ENCODE data around the gene RHBG. TPM values are rescaled to one million over a fixed set of nuclear protein-coding genes. Genes with fewer than 3 reads are reported as not detected.

The RHBG gene
- total and polyA plus RNA-seq, 12 donors, result 0.16 to 3.0 (median 0.99) TPM; not detected in 2

- Histone ChIP-seq H3K4me1 (replicated peaks in 1 of 2) (no peaks in the 10 kb centered on the region), H3K36me3 (replicated peaks in 1 of 2) (no peaks in the 10 kb centered on the region), H3K27ac (no peak overlapping the region), H3K27me3 (no peaks in the 10 kb centered on the region), H3K4me3 (no peak overlapping the region), H3K9me3 (replicated peaks in 1 of 3) (no peaks in the 10 kb centered on the region)
- intact Hi-C loops (cut with DNase I), result no loop called here
- TF ChIP-seq POLR2A (IDR thresholded peaks at IDR 0.05), result no peak
- TF ChIP-seq CTCF (IDR thresholded peaks at IDR 0.05), result no peak
- 77 to 97% (median 93%) methylated on average over 2 of the region's 2 CpGs for WGBS, 4 donors
- DNase-seq, result peak in 1 of 7 donors; percentile 14
Measured at GRCh38 chr1:156376146-156376545, 7.1 kb downstream of the RHBG start.

- Histone ChIP-seq H3K4me3 (no peak overlapping the region), H3K36me3 (replicated peaks in 1 of 2) (no peaks in the 10 kb centered on the region), H3K4me1 (replicated peaks in 1 of 2) (no peaks in the 10 kb centered on the region), H3K27ac (no peak overlapping the region), H3K27me3 (no peaks in the 10 kb centered on the region), H3K9me3 (replicated peaks in 1 of 3) (no peaks in the 10 kb centered on the region)
- intact Hi-C loops (cut with DNase I), result no loop called here
- no peak for DNase-seq
- TF ChIP-seq POLR2A (IDR thresholded peaks at IDR 0.05) (no peak), CTCF (IDR thresholded peaks at IDR 0.05) (no peak)
- WGBS, 4 donors, result 75 to 83% (median 79%) methylated on average over 8 to 20 of the region's 20 CpGs
Measured at GRCh38 chr1:156376958-156377919, 8.2 kb downstream of the RHBG start.

- Histone ChIP-seq H3K27ac (no peak overlapping the region), H3K27me3 (no peaks in the 10 kb centered on the region), H3K36me3 (replicated peaks in 1 of 2) (no peaks in the 10 kb centered on the region), H3K9me3 (replicated peaks in 1 of 3) (no peaks in the 10 kb centered on the region), H3K4me3 (no peak overlapping the region), H3K4me1 (replicated peaks in 1 of 2) (no peaks in the 10 kb centered on the region)
- intact Hi-C loops (cut with DNase I), result no loop called here
- no peak for TF ChIP-seq CTCF (IDR thresholded peaks at IDR 0.05)
- no peak for TF ChIP-seq POLR2A (IDR thresholded peaks at IDR 0.05)
- 67 to 80% (median 75%) methylated on average over 6 of the region's 6 CpGs for WGBS, 4 donors
- DNase-seq, result no peak
Measured at GRCh38 chr1:156378557-156378956, 9.5 kb downstream of the RHBG start.

GRCh38 chr1:156379420-156380165 is 10.6 kb downstream of the RHBG start:
- intact Hi-C loops (cut with DNase I), result loop anchor here in 1 of 2 donors (10.0 kb wide), 2 partner anchors 145 to 235 kb away; partner anchors contain the start of gene HAPLN2

More at GRCh38 chr1:156379420-156380165, 10.6 kb downstream of the RHBG start:
- WGBS, 4 donors, result 65 to 87% (median 72%) methylated on average over 2 to 3 of the region's 3 CpGs
- TF ChIP-seq POLR2A (IDR thresholded peaks at IDR 0.05) (no peak), CTCF (IDR thresholded peaks at IDR 0.05) (no peak)
- no peak overlapping the region for H3K4me3 ChIP-seq
- H3K27me3 ChIP-seq, result no peaks in the 10 kb centered on the region
- no peaks in the 10 kb centered on the region for H3K36me3 ChIP-seq (replicated peaks in 1 of 2)
- no peaks in the 10 kb centered on the region for H3K4me1 ChIP-seq (replicated peaks in 1 of 2)
- no peaks in the 10 kb centered on the region for H3K9me3 ChIP-seq (replicated peaks in 1 of 3)
- DNase-seq, result no peak
- no peak overlapping the region for H3K27ac ChIP-seq
